HepG2 (cell line): ENCODE measurements around the gene VTN. TPM values are rescaled to one million over a fixed set of nuclear protein-coding genes. Genes with fewer than 3 reads are reported as not detected.

Experiments used
- ARID4A ChIP-seq: sonication (generic); formaldehyde crosslinking; IDR thresholded peaks from 2 replicates; pipeline ENCODE4 v1.5.0; 2020; ENCODE audit warnings: mild to moderate bottlenecking, missing genetic modification reagents, borderline replicate concordance
- DMAP1 ChIP-seq: IDR thresholded peaks from 2 replicates; pipeline ENCODE4 v1.6.1; 2016
- E2F1 ChIP-seq: sonication (generic); formaldehyde crosslinking; IDR thresholded peaks from 2 replicates; pipeline ENCODE4 v1.5.0; 2020; ENCODE audit warnings: missing genetic modification reagents
- FOSL2 ChIP-seq: sonication (generic); formaldehyde crosslinking; IDR thresholded peaks from 2 replicates; pipeline ENCODE4 v1.4.0; 2020; ENCODE audit warnings: missing genetic modification reagents
- FOXK1 ChIP-seq: sonication (generic); formaldehyde crosslinking; IDR thresholded peaks from 2 replicates; pipeline ENCODE4 v1.4.0; 2020; ENCODE audit warnings: low read depth, missing genetic modification reagents, borderline replicate concordance
- HOXA9 ChIP-seq: sonication (generic); formaldehyde crosslinking; IDR thresholded peaks from 2 replicates; pipeline ENCODE4 v1.8.1; 2022; ENCODE audit warnings: missing genetic modification reagents, mild to moderate bottlenecking, moderate library complexity, borderline replicate concordance
- MAFK ChIP-seq, 2 experiments: IDR thresholded peaks in 1 of 2; conservative IDR thresholded peaks in 1 of 2; 2 replicates each; pipeline ENCODE4 v1.6.1; 2011; ENCODE audit warnings: improper control_type of control experiment in 2 of 2, low read length in 2 of 2
- NFE2L1 ChIP-seq: sonication (generic); formaldehyde crosslinking; IDR thresholded peaks from 2 replicates; pipeline ENCODE4 v1.4.0; 2020; ENCODE audit warnings: missing genetic modification reagents, mild to moderate bottlenecking, borderline replicate concordance
- NONO ChIP-seq, 2 experiments: fragments of 450-650 bp in 1 of 2; sonication (generic) in 1 of 2; formaldehyde crosslinking in 1 of 2; IDR thresholded peaks in 1 of 2; conservative IDR thresholded peaks in 1 of 2; 2 replicates each; pipeline versions ENCODE4 v1.6.1 to v1.8.0; 2017 to 2022; ENCODE audit warnings: mild to moderate bottlenecking in 1 of 2, missing genetic modification reagents in 1 of 2, moderate library complexity in 1 of 2
- NR1H2 ChIP-seq: sonication (generic); formaldehyde crosslinking; IDR thresholded peaks from 2 replicates; pipeline ENCODE4 v1.8.1; 2022; ENCODE audit warnings: low read depth, missing genetic modification reagents, borderline replicate concordance
- PREB ChIP-seq: sonication (generic); formaldehyde crosslinking; IDR thresholded peaks from 2 replicates; pipeline ENCODE4 v1.4.0; 2020; ENCODE audit warnings: missing genetic modification reagents
- RAD51 ChIP-seq: fragments of 450-650 bp; IDR thresholded peaks from 2 replicates; pipeline ENCODE4 v1.6.1; 2016; ENCODE audit warnings: borderline replicate concordance
- RFX1 ChIP-seq: fragments of 450-650 bp; IDR thresholded peaks from 2 replicates; pipeline ENCODE4 v1.6.1; 2017
- SAP130 ChIP-seq: IDR thresholded peaks from 2 replicates; pipeline ENCODE4 v1.6.1; 2016; ENCODE audit warnings: low read depth
- SP4 ChIP-seq: sonication (generic); formaldehyde crosslinking; IDR thresholded peaks from 2 replicates; pipeline ENCODE4 v1.8.1; 2023; ENCODE audit warnings: mild to moderate bottlenecking, missing genetic modification reagents
- TEF ChIP-seq: sonication (generic); formaldehyde crosslinking; IDR thresholded peaks from 2 replicates; pipeline ENCODE4 v1.5.0; 2020; ENCODE audit warnings: missing genetic modification reagents
- ZMYM2 ChIP-seq: sonication (generic); formaldehyde crosslinking; IDR thresholded peaks from 2 replicates; pipeline ENCODE4 v1.8.0; 2022; ENCODE audit warnings: mild to moderate bottlenecking, missing genetic modification reagents
- ZNF468 ChIP-seq: sonication (generic); formaldehyde crosslinking; IDR thresholded peaks from 2 replicates; pipeline ENCODE4 v1.8.0; 2022; ENCODE audit warnings: mild to moderate bottlenecking, moderate library complexity, missing genetic modification reagents
- ZNF512 ChIP-seq: sonication (generic); formaldehyde crosslinking; IDR thresholded peaks from 2 replicates; pipeline ENCODE4 v1.4.0; 2020; ENCODE audit warnings: mild to moderate bottlenecking, missing genetic modification reagents
- ZNF788 ChIP-seq: sonication (generic); formaldehyde crosslinking; IDR thresholded peaks from 2 replicates; pipeline ENCODE4 v1.5.0; 2020; ENCODE audit warnings: mild to moderate bottlenecking, missing genetic modification reagents, borderline replicate concordance
- ZSCAN12 ChIP-seq: sonication (generic); formaldehyde crosslinking; IDR thresholded peaks from 2 replicates; pipeline ENCODE4 v1.9.0; 2021; ENCODE audit warnings: mild to moderate bottlenecking, missing genetic modification reagents
- polyA plus RNA-seq, 8 experiments: library from polyadenylated mRNA; depleted of rRNA in 3 of 8; stranded (reverse) in 7 of 8; unstranded in 1 of 8; fragments of >200 nt; fragmentation: Illumina TruSeq in 4 of 8; extraction: Trizol in 4 of 8; gene quantifications; 2 replicates each; pipeline versions ENCODE4 v1.2.1 to v1.2.3, GENCODE V29; 2011 to 2016; ENCODE audit warnings: low read depth in 4 of 8, missing spikeins in 1 of 8, mixed read lengths in 1 of 8; ENCODE audit not compliant: insufficient read depth in 1 of 8
- total RNA-seq, 5 experiments: library from RNA; depleted of rRNA; stranded (reverse); fragments of >200 nt; fragmentation: Illumina TruSeq; extraction: Trizol; gene quantifications; 2 replicates each; pipeline ENCODE4 v1.2.3, GENCODE V29; 2016; ENCODE audit warnings: low read depth in 1 of 5

Gene VTN
- total and polyA plus RNA-seq, 2 of the 13 experiments (the other 11 are each of a cell fraction or from before 2014, with no cell fraction given): 108 to 131 TPM

GRCh38 chr17:28335201-28335958 is 34.7 kb downstream of the VTN start, which contains the start of the genes IFT20 and TNFAIP1 (continued):
- TF ChIP-seq ZNF512 (CRISPR knock-in tag): no peak
- peak; percentile 77 for TF ChIP-seq RFX1
- TF ChIP-seq RAD51: no peak
- peak; percentile 97 for TF ChIP-seq SAP130 (CRISPR knock-in tag)
- peak; percentile 95 for TF ChIP-seq ARID4A (CRISPR knock-in tag)
- TF ChIP-seq DMAP1: peak; percentile 93
- no peak for TF ChIP-seq NONO (IDR thresholded peaks at IDR 0.05)
- TF ChIP-seq NONO (CRISPR knock-in tag; conservative IDR thresholded peaks at IDR 0.05): peak; percentile 55; the same call in 1 of the 2 replicates
- no peak for TF ChIP-seq HOXA9 (CRISPR knock-in tag)
- TF ChIP-seq TEF (CRISPR knock-in tag): no peak
- peak; percentile 85 for TF ChIP-seq SP4 (CRISPR knock-in tag)
- peak; percentile 54; the same call in 1 of the 2 replicates for TF ChIP-seq E2F1 (CRISPR knock-in tag)
- TF ChIP-seq PREB (CRISPR knock-in tag): no peak
- TF ChIP-seq NFE2L1 (CRISPR knock-in tag): no peak
- no peak for TF ChIP-seq ZMYM2 (CRISPR knock-in tag)
- TF ChIP-seq ZNF468 (CRISPR knock-in tag): peak; percentile 76; the same call in 1 of the 2 replicates
- TF ChIP-seq ZNF788 (CRISPR knock-in tag): peak; percentile 75; the same call in 1 of the 2 replicates
- TF ChIP-seq FOXK1 (CRISPR knock-in tag): peak; percentile 100
- peak; percentile 59 for TF ChIP-seq FOSL2 (CRISPR knock-in tag)
- no peak for TF ChIP-seq NR1H2 (CRISPR knock-in tag)
- TF ChIP-seq ZSCAN12 (CRISPR knock-in tag): no peak
- TF ChIP-seq MAFK (conservative IDR thresholded peaks at IDR 0.05 in 1 of 2, IDR thresholded peaks at IDR 0.05 in 1 of 2; ENCODE audit: low read length in 2 of 2): no peak
